Keratinocyte (primary cell): ENCODE measurements around the gene C1orf50. TPM values are rescaled to one million over a fixed set of nuclear protein-coding genes. Genes with fewer than 3 reads are reported as not detected.

Source experiments
- DNase-seq: peaks from one replicate; pipeline ENCODE4 v3.0.0-alpha.2; 2011; ENCODE audit warnings: low read depth, missing footprints, low spot score
- FAIRE-seq: peaks from 2 replicates; lab custom pipeline; 2011; peaks lifted over from hg19 to GRCh38; lab: Jason Lieb, UNC
- H2AFZ ChIP-seq: 2 replicates; pipeline ENCODE4 v1.6.0; 2012; ENCODE audit warnings: low read length, control low read depth, inconsistent platforms; ENCODE audit not compliant: control insufficient read depth
- H3K27ac ChIP-seq: 2 replicates; pipeline ENCODE4 v1.5.1; 2011; ENCODE audit warnings: low read length; ENCODE audit not compliant: control insufficient read depth, insufficient read depth
- H3K27me3 ChIP-seq: 3 replicates; pipeline ENCODE4 v1.6.0; 2011; ENCODE audit warnings: low read length; ENCODE audit not compliant: control insufficient read depth, insufficient read depth; ENCODE audit errors: extremely low read depth
- H3K36me3 ChIP-seq, 2 experiments: 2 replicates in 1 of 2; 3 replicates in 1 of 2; pipeline ENCODE4 v1.5.1; 2011; ENCODE audit warnings: low read length in 2 of 2, mild to moderate bottlenecking in 1 of 2; ENCODE audit not compliant: control insufficient read depth in 2 of 2, insufficient read depth in 2 of 2; ENCODE audit errors: extremely low read depth in 1 of 2
- H3K4me1 ChIP-seq: 3 replicates; pipeline ENCODE4 v1.5.1; 2011; ENCODE audit warnings: low read length; ENCODE audit not compliant: control insufficient read depth, insufficient read depth; ENCODE audit errors: extremely low read depth
- H3K4me2 ChIP-seq: 3 replicates; pipeline ENCODE4 v1.6.0; 2011; ENCODE audit warnings: low read depth, low read length; ENCODE audit not compliant: control insufficient read depth, insufficient read depth; ENCODE audit errors: extremely low read depth
- H3K4me3 ChIP-seq, 3 experiments: fragments of 200-600 bp in 1 of 3; sonication (generic) in 1 of 3; 2 replicates in 2 of 3; 3 replicates in 1 of 3; pipeline ENCODE4 v1.5.1; 2011 to 2016; ENCODE audit warnings: low read length in 3 of 3, mild to moderate bottlenecking in 3 of 3, control low read depth in 2 of 3, inconsistent platforms in 1 of 3, low read depth in 1 of 3, mixed read lengths in 1 of 3, mixed run types in 1 of 3, moderate library complexity in 1 of 3; ENCODE audit not compliant: control insufficient read depth in 2 of 3, insufficient read depth in 2 of 3; ENCODE audit errors: extremely low read depth in 1 of 3
- H3K79me2 ChIP-seq: 2 replicates; pipeline ENCODE4 v1.6.0; 2012; ENCODE audit warnings: low read length; ENCODE audit not compliant: control insufficient read depth, insufficient read depth
- H3K9ac ChIP-seq: 3 replicates; pipeline ENCODE4 v1.6.0; 2011; ENCODE audit warnings: low read length; ENCODE audit not compliant: control insufficient read depth, insufficient read depth; ENCODE audit errors: extremely low read depth
- H3K9me1 ChIP-seq: 3 replicates; pipeline ENCODE4 v1.6.0; 2011; ENCODE audit warnings: low read length; ENCODE audit not compliant: control insufficient read depth, insufficient read depth; ENCODE audit errors: extremely low read depth
- H3K9me3 ChIP-seq: 2 replicates; pipeline ENCODE4 v1.5.1; 2012; ENCODE audit warnings: low read depth, low read length; ENCODE audit not compliant: control insufficient read depth
- H4K20me1 ChIP-seq: 3 replicates; pipeline ENCODE4 v1.6.0; 2011; ENCODE audit warnings: low read length; ENCODE audit not compliant: control insufficient read depth, insufficient read depth; ENCODE audit errors: extremely low read depth
- EZH2 ChIP-seq: IDR thresholded peaks from one replicate; pipeline ENCODE4 v1.6.1; 2012; ENCODE audit warnings: inconsistent platforms, mild to moderate bottlenecking, low read length, moderate library complexity
- dilution Hi-C: fragments of 300-500 bp; cut with MboI; formaldehyde crosslinking; loops from one replicate; pipeline ENCODE4 v1.7.0; 2020; ENCODE audit warnings: low sequenced_read_pairs; ENCODE audit not compliant: extremely low pct_ligation_motif_present
- polyA plus RNA-seq, 5 experiments: library from polyadenylated mRNA; depleted of rRNA in 3 of 5; stranded (reverse) in 3 of 5; stranded (forward) in 1 of 5; unstranded in 1 of 5; fragments of >200 nt; gene quantifications; 1 replicate in 1 of 5; 2 replicates in 3 of 5; 3 replicates in 1 of 5; pipeline versions ENCODE4 v1.2.1 to v1.2.3, GENCODE V29; 2011 to 2012; ENCODE audit warnings: missing spikeins in 2 of 5, low read depth in 1 of 5, low replicate concordance in 1 of 5
- TF ChIP-seq, protein P1 (sequence below), 3 experiments: IDR thresholded peaks in 1 of 3; conservative IDR thresholded peaks in 1 of 3; optimal IDR thresholded peaks in 1 of 3; 2 replicates in 2 of 3; 3 replicates in 1 of 3; pipeline versions ENCODE3 to v1.5.1; 2011; ENCODE audit warnings: low read length in 3 of 3, mild to moderate bottlenecking in 3 of 3, moderate library complexity in 2 of 3, control low read depth in 1 of 3, inconsistent platforms in 1 of 3; ENCODE audit not compliant: insufficient read depth in 2 of 3; ENCODE audit errors: extremely low read depth in 1 of 3

C1orf50 gene
- polyA plus RNA-seq, 1 donor (not counting 4 experiments of a cell fraction or from before 2014, with no cell fraction given) = 9.6 TPM

DNA sequence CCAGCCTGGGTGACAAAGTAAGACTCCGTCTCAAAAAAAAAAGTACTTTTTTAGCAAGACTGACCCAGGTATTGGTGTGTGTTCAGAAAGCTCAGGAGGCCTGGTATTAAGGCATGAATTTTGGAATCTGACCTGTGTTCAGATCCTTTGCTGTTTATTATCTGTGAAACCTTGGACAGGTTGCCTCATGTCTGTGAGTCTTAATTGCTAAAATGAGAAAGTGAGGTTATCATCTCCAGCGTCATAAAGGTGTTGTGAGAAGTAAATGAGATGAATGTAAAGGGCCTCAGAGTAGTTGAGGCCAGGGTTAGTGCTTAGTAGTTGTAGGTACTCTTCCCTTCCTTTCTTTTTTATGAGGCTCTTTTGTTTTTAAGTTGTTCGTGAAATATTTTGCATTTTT lies 2.8 kb downstream of the C1orf50 start:
- H3K27ac ChIP-seq = no peak overlapping the region
- DNase-seq = no peak
- H3K79me2 ChIP-seq = peaks cover 43% of the 10 kb centered on the region
- no peaks in the 10 kb centered on the region for H3K36me3 ChIP-seq
- H4K20me1 ChIP-seq = no peaks in the 10 kb centered on the region
- no peak overlapping the region for H2AFZ ChIP-seq
- no peak for FAIRE-seq
- dilution Hi-C loops = no loop called here
- no peak overlapping the region for H3K4me2 ChIP-seq
- peaks cover 12% of the 10 kb centered on the region for H3K4me1 ChIP-seq
- no peaks in the 10 kb centered on the region for H3K9me1 ChIP-seq
- no peaks in the 10 kb centered on the region for H3K27me3 ChIP-seq
- H3K4me3 ChIP-seq = no peak overlapping the region
- TF ChIP-seq, protein P1, sequence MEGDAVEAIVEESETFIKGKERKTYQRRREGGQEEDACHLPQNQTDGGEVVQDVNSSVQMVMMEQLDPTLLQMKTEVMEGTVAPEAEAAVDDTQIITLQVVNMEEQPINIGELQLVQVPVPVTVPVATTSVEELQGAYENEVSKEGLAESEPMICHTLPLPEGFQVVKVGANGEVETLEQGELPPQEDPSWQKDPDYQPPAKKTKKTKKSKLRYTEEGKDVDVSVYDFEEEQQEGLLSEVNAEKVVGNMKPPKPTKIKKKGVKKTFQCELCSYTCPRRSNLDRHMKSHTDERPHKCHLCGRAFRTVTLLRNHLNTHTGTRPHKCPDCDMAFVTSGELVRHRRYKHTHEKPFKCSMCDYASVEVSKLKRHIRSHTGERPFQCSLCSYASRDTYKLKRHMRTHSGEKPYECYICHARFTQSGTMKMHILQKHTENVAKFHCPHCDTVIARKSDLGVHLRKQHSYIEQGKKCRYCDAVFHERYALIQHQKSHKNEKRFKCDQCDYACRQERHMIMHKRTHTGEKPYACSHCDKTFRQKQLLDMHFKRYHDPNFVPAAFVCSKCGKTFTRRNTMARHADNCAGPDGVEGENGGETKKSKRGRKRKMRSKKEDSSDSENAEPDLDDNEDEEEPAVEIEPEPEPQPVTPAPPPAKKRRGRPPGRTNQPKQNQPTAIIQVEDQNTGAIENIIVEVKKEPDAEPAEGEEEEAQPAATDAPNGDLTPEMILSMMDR (optimal IDR thresholded peaks at IDR 0.05 in 1 of 3, IDR thresholded peaks at IDR 0.05 in 1 of 3, conservative IDR thresholded peaks at IDR 0.05 in 1 of 3; ENCODE audit: extremely low read depth in 1 of 3, insufficient read depth in 2 of 3, low read length in 3 of 3) = no peak
- no peak for TF ChIP-seq EZH2
- no peak overlapping the region for H3K9ac ChIP-seq
- no peaks in the 10 kb centered on the region for H3K9me3 ChIP-seq

DNA sequence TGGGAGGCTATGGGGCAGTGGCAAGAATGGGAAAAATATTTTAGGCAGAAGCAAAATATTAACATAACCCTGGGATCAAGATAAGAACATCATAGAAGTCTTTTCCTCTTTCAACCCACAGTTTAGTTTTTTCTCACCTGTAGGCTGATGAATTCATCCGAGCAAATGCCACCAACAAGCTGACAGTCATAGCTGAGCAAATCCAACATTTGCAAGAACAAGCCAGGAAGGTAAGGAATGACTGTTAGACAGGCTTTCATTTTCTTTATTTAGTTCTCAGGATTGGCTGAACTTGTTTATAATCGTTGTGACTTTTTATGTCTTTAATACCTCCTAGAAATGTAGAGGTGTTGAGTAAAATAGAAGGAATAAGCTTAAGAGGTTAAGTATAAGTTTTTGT lies 6.4 kb downstream of the C1orf50 start:
- TF ChIP-seq, protein P1 (optimal IDR thresholded peaks at IDR 0.05 in 1 of 3, IDR thresholded peaks at IDR 0.05 in 1 of 3, conservative IDR thresholded peaks at IDR 0.05 in 1 of 3; ENCODE audit: extremely low read depth in 1 of 3, insufficient read depth in 2 of 3, low read length in 3 of 3) = no peak
- TF ChIP-seq EZH2 = no peak
- Histone ChIP-seq H3K4me2 (no peak overlapping the region), H3K79me2 (peaks cover 18% of the 10 kb centered on the region), H3K27me3 (no peaks in the 10 kb centered on the region), H2AFZ (no peak overlapping the region), H3K36me3 (peaks cover 12 to 27% of the 10 kb centered on the region in 2 experiments), H3K9me3 (no peaks in the 10 kb centered on the region), H3K27ac (no peak overlapping the region), H3K9me1 (no peaks in the 10 kb centered on the region), H3K4me3 (no peak overlapping the region), H3K4me1 (no peaks in the 10 kb centered on the region), H4K20me1 (no peaks in the 10 kb centered on the region), H3K9ac (no peak overlapping the region)
- no peak for FAIRE-seq
- dilution Hi-C loops = no loop called here
- no peak for DNase-seq
